ENCODE results near the gene MRPL37. TPM values are rescaled to one million over a fixed set of nuclear protein-coding genes. Genes with fewer than 3 reads are reported as not detected.

MRPL37 gene
- total and polyA plus RNA-seq, 2 of the 4 experiments (the other 2 are of a cell fraction): 42.8 to 132 TPM

GRCh38 chr1:54252371-54252936 lies 52.5 kb downstream of the MRPL37 start:
- DNase-seq (no peak), ATAC-seq (ENCODE audit: low read depth) (no peak)
- H3K9ac ChIP-seq (ENCODE audit: low read depth, low read length): no peak overlapping the region
- H3K23ac ChIP-seq (ENCODE audit: low read depth, low read length): 0 out of 2 replicates have a peak overlapping the region, but pooled peaks have one; percentile 9
- peak overlapping the region; percentile 16; the same call in 1 of the 2 replicates for H4K5ac ChIP-seq (ENCODE audit: low read depth, low read length)
- peak overlapping the region; percentile 41 for H2BK5ac ChIP-seq (ENCODE audit: low read depth, low read length, poor library complexity, severe bottlenecking)
- H2AFZ ChIP-seq (replicated peaks; ENCODE audit: low read length, poor library complexity): no peak overlapping the region
- H2AK9ac ChIP-seq (replicated peaks; ENCODE audit: low read depth, low read length, poor library complexity): peak overlapping the region; percentile 75
- H3K79me1 ChIP-seq (ENCODE audit: low read depth in 1 of 2, low read length in 2 of 2): peaks cover 15 to 40% of the 10 kb centered on the region in 2 experiments; a peak in 3 of 4 replicates
- H3K4me3 ChIP-seq (ENCODE audit: insufficient read depth, low read depth, low read length): no peak overlapping the region
- peak overlapping the region; percentile 69 for H2BK20ac ChIP-seq (ENCODE audit: low read depth, low read length)
- peaks cover 17% of the 10 kb centered on the region for H3K9me1 ChIP-seq (ENCODE audit: insufficient read depth, low read length)
- intact Hi-C loops (cut with micrococcal nuclease): loop anchor here (5.0 kb wide), 1 partner anchor 235 kb away; no protein-coding TSS in a partner anchor
- TF ChIP-seq POLR2A (IDR thresholded peaks at IDR 0.05; ENCODE audit: low read depth, low read length) (no peak), RAD21 (IDR thresholded peaks at IDR 0.05; ENCODE audit: low read length) (no peak), USF2 (IDR thresholded peaks at IDR 0.05; ENCODE audit: low read depth, low read length) (no peak), SMC3 (IDR thresholded peaks at IDR 0.05; ENCODE audit: low read depth, low read length) (no peak), ELK1 (IDR thresholded peaks at IDR 0.05; ENCODE audit: borderline replicate concordance, low read depth, low read length) (no peak), MAFK (IDR thresholded peaks at IDR 0.05; ENCODE audit: low read depth, low read length) (no peak), FOS (IDR thresholded peaks at IDR 0.05; ENCODE audit: low read depth, low read length) (no peak)
- BruUV-seq (replicated peaks): no TSS peak
- POLR2A ChIA-PET (ENCODE audit: unreplicated experiment): no interaction called here
- H3K27me3 ChIP-seq (ENCODE audit: control insufficient read depth, insufficient read depth, low read length): no peaks in the 10 kb centered on the region
- peak overlapping the region; percentile 51 for H2BK120ac ChIP-seq (ENCODE audit: low read depth, low read length)
- dilution Hi-C loops (cut with HindIII; ENCODE audit: low sequenced_read_pairs, unreplicated experiment): no loop called here
- H3K4me2 ChIP-seq (ENCODE audit: low read depth, low read length): no peak overlapping the region
- H3K4ac ChIP-seq (ENCODE audit: low read depth, low read length): peak overlapping the region; percentile 71; the same call in 1 of the 2 replicates
- no peak overlapping the region for H4K8ac ChIP-seq (ENCODE audit: low read depth in 2 of 2, low read length in 2 of 2)
- H2BK15ac ChIP-seq (ENCODE audit: low read depth, low read length): 0 out of 3 replicates have a peak overlapping the region, but pooled peaks have one; percentile 21
- peaks cover 14% of the 10 kb centered on the region; the same call in 1 of the 2 replicates for H4K20me1 ChIP-seq (ENCODE audit: insufficient read depth, low read length)
- peak overlapping the region; percentile 39; the same call in 1 of the 2 replicates for H3K14ac ChIP-seq (replicated peaks; ENCODE audit: low read depth, low read length)
- CTCF ChIA-PET: no interaction called here
- no peak overlapping the region; the same call in 1 of the 2 replicates for H3K27ac ChIP-seq (ENCODE audit: insufficient read depth, low read length)
- no peak overlapping the region for H4K91ac ChIP-seq (ENCODE audit: insufficient read depth, low read depth, low read length)
- H3K18ac ChIP-seq (ENCODE audit: low read depth, low read length): no peak overlapping the region
- no peak overlapping the region for H3K56ac ChIP-seq (ENCODE audit: extremely low read depth, insufficient read depth, low read length)
- no peaks in the 10 kb centered on the region for H3K9me3 ChIP-seq (ENCODE audit: control insufficient read depth, insufficient read depth, low read length)
- peak overlapping the region; percentile 81; the same call in 1 of the 2 replicates for H2AK5ac ChIP-seq (ENCODE audit: low read depth, low read length)
- 94% methylated on average over 4 of the region's 11 CpGs; no CpG with 5 or more reads in 1 of the 2 experiments for WGBS, 2 experiments (ENCODE audit: extremely low coverage in 2 of 2, insufficient read length in 1 of 2)
- peaks cover 27% of the 10 kb centered on the region for H3K36me3 ChIP-seq (ENCODE audit: control insufficient read depth, insufficient read depth, low read length)
- in situ Hi-C loops (cut with MboI; ENCODE audit: low sequenced_read_pairs): no loop called here
- peaks cover 22% of the 10 kb centered on the region for H3K4me1 ChIP-seq (ENCODE audit: control insufficient read depth, insufficient read depth, low read length)

All from IMR-90 (cell line).